ENCODE measurements around the gene CWC25. TPM values are rescaled to one million over a fixed set of nuclear protein-coding genes. Genes with fewer than 3 reads are reported as not detected.
A peak's percentile ranks its signal among the peaks of the same experiment; 100 is the strongest.

Gene CWC25
- total and polyA plus RNA-seq, 2 of the 13 experiments (the other 11 are each of a cell fraction or from before 2014, with no cell fraction given): 15.6 to 22.7 TPM

- TF ChIP-seq ZMYM3 (CRISPR knock-in tag; IDR thresholded peaks at IDR 0.05) (peak; percentile 59; the same call in 1 of the 2 replicates), ZBTB3 (CRISPR knock-in tag; IDR thresholded peaks at IDR 0.05; ENCODE audit: borderline replicate concordance, low read depth) (0 out of 2 replicates have a peak, but pooled peaks have one; percentile 14), ZKSCAN5 (CRISPR knock-in tag; IDR thresholded peaks at IDR 0.05) (no peak), ZNF776 (CRISPR knock-in tag; IDR thresholded peaks at IDR 0.05) (peak; percentile 27; the same call in 1 of the 2 replicates), ZNF761 (CRISPR knock-in tag; conservative IDR thresholded peaks at IDR 0.05) (no peak), POLR2AphosphoS2 (IDR thresholded peaks at IDR 0.05; ENCODE audit: low read depth, low read length) (no peak), CHD4 (IDR thresholded peaks at IDR 0.05; ENCODE audit: borderline replicate concordance, low read length) (peak; percentile 46; the same call in 1 of the 2 replicates), SKIL (CRISPR knock-in tag; IDR thresholded peaks at IDR 0.05; ENCODE audit: borderline replicate concordance) (0 out of 2 replicates have a peak, but pooled peaks have one; percentile 17), CTCF (CRISPR knock-in tag; IDR thresholded peaks at IDR 0.05) (no peak), CREB1 (IDR thresholded peaks at IDR 0.05) (peak; percentile 38; the same call in 1 of the 2 replicates), CREB1 (CRISPR knock-in tag; IDR thresholded peaks at IDR 0.05) (no peak), POLR2A (IDR thresholded peaks at IDR 0.05; ENCODE audit: insufficient read depth in 1 of 2, low read depth in 2 of 2, low read length in 2 of 2) (peak in 1 of 2 experiments; percentile 26; a peak in 1 of 4 replicates), SALL2 (CRISPR knock-in tag; IDR thresholded peaks at IDR 0.05) (0 out of 2 replicates have a peak, but pooled peaks have one; percentile 13), ADNP (CRISPR knock-in tag; IDR thresholded peaks at IDR 0.05) (0 out of 2 replicates have a peak, but pooled peaks have one; percentile 8)
These were observed 46.9 kb upstream of the CWC25 start (continued) for GRCh38 chr17:38872027-38872511.

Measured in HepG2 (cell line).